ENCODE data around the gene TMEM163.

GRCh38 chr2:134518101-134518500 is 200.7 kb downstream of the TMEM163 start:
- TF ChIP-seq POLR2A (IDR thresholded peaks at IDR 0.05; ENCODE audit: low read length) = no peak
- TF ChIP-seq GATA1 (IDR thresholded peaks at IDR 0.05; ENCODE audit: low read depth, low read length) = no peak
